ENCODE results near the gene ARHGAP10.

Gene ARHGAP10

GRCh38 chr4:148091896-148092295 is 360.0 kb downstream of the ARHGAP10 start:
- Histone ChIP-seq H3K4me1 (ENCODE audit: control insufficient read depth, insufficient read depth, low read length) (no peaks in the 10 kb centered on the region), H3K4me3 (ENCODE audit: insufficient read depth, low read depth, low read length) (no peak overlapping the region), H3K9me3 (ENCODE audit: control insufficient read depth, low read length) (no peaks in the 10 kb centered on the region), H3K27me3 (ENCODE audit: control insufficient read depth, insufficient read depth, low read length, poor library complexity, severe bottlenecking) (no peaks in the 10 kb centered on the region), H3K36me3 (ENCODE audit: control insufficient read depth, insufficient read depth, low read length) (no peaks in the 10 kb centered on the region), H3K27ac (ENCODE audit: insufficient read depth, low read depth, low read length, poor library complexity, severe bottlenecking) (no peak overlapping the region)
- WGBS, 2 experiments, result 83 to 85% methylated on average over 4 of the region's 4 CpGs

- no peak overlapping the region for H3K27ac ChIP-seq (ENCODE audit: insufficient read depth, low read depth, low read length, poor library complexity, severe bottlenecking)
- H3K27me3 ChIP-seq (ENCODE audit: control insufficient read depth, insufficient read depth, low read length, poor library complexity, severe bottlenecking), result no peaks in the 10 kb centered on the region
- no peaks in the 10 kb centered on the region for H3K4me1 ChIP-seq (ENCODE audit: control insufficient read depth, insufficient read depth, low read length)
- H3K9me3 ChIP-seq (ENCODE audit: control insufficient read depth, low read length), result no peaks in the 10 kb centered on the region
- no peaks in the 10 kb centered on the region for H3K36me3 ChIP-seq (ENCODE audit: control insufficient read depth, insufficient read depth, low read length)
- H3K4me3 ChIP-seq (ENCODE audit: insufficient read depth, low read depth, low read length), result no peak overlapping the region
- WGBS, 2 experiments, result 95% methylated on average over 11 of the region's 11 CpGs
Measured at GRCh38 chr4:148092316-148093014, 360.6 kb downstream of the ARHGAP10 start.

DNA sequence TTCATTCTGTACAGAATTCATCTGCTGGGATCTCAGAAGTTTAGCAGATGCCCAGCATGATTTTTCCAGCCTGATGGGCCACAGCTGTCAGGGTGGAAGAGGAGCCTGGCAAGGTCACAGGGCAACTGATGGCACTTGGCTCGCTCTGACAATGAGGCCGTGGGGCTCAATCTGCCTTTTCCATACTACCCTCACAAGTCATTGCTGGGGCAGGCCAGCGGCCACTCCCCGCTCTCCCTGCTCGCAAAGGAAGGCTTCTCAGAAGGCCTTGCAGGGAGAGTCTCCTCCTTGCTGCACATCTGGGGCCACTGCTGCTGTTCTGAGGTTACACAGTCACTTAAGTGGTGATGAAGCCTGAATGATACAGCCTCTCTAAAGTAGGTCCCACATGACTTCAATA is 361.2 kb downstream of the ARHGAP10 start:
- WGBS, 2 experiments, result 93 to 96% methylated on average over 5 of the region's 5 CpGs

DNA sequence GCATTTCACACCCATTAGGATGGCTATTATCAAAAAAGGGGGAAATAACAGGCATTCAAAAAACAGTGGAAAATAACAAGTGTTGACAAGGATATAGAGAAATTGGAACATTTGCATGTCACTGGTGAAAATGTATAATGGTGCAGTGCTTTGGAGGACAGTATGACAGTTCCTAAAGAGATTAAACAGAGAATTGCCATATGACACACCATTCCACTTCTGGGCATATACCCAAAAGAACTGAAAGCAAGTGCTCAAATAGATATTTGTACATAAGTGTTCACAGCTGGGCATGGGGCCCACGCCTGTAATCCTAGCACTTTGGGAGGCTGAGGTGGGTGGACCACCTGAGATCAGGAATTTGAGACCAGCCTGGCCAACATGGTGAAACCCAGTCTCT is 362.3 kb downstream of the ARHGAP10 start:
- Histone ChIP-seq H3K4me3 (ENCODE audit: insufficient read depth, low read depth, low read length) (no peak overlapping the region), H3K9me3 (ENCODE audit: control insufficient read depth, low read length) (no peaks in the 10 kb centered on the region), H3K36me3 (ENCODE audit: control insufficient read depth, insufficient read depth, low read length) (no peaks in the 10 kb centered on the region), H3K4me1 (ENCODE audit: control insufficient read depth, insufficient read depth, low read length) (no peaks in the 10 kb centered on the region), H3K27me3 (ENCODE audit: control insufficient read depth, insufficient read depth, low read length, poor library complexity, severe bottlenecking) (no peaks in the 10 kb centered on the region), H3K27ac (ENCODE audit: insufficient read depth, low read depth, low read length, poor library complexity, severe bottlenecking) (no peak overlapping the region)
- 85 to 97% methylated on average over 1 of the region's 1 CpG for WGBS, 2 experiments

More for the DNA sequence above, 361.2 kb downstream of the ARHGAP10 start:
- H3K27me3 ChIP-seq (ENCODE audit: control insufficient read depth, insufficient read depth, low read length, poor library complexity, severe bottlenecking), result no peaks in the 10 kb centered on the region
- H3K9me3 ChIP-seq (ENCODE audit: control insufficient read depth, low read length), result no peaks in the 10 kb centered on the region
- no peak overlapping the region for H3K27ac ChIP-seq (ENCODE audit: insufficient read depth, low read depth, low read length, poor library complexity, severe bottlenecking)
- H3K36me3 ChIP-seq (ENCODE audit: control insufficient read depth, insufficient read depth, low read length), result no peaks in the 10 kb centered on the region
- no peak overlapping the region for H3K4me3 ChIP-seq (ENCODE audit: insufficient read depth, low read depth, low read length)
- no peaks in the 10 kb centered on the region for H3K4me1 ChIP-seq (ENCODE audit: control insufficient read depth, insufficient read depth, low read length)

DNA sequence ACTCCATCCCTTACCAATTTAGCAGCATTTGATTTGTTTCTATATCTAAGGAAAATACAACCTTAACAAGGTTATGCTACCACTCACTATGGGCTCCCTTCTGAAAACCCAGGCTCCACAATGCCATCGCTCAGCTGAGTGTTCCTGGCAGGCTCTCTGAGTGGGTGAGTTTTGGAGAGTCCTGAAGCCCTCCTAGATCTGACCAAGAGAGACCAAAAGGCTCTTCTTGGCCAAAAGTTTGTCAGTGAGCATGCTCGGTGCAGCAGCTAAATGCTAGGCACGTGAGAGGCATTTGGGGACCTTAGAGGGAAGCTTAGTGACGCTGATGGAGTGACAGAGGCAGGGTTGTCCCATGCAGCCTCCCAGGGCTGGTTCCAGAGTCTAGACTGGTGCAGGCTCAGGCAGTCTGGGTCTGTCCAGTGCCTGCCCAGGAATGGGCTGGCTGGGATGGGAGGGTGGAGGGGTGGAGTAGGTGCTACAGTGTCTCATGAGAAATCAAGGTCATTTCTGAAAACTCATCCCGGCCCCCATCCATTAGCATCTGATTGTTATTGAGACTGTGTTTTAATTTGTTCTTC is 363.5 kb downstream of the ARHGAP10 start:
- no peaks in the 10 kb centered on the region for H3K4me1 ChIP-seq (ENCODE audit: control insufficient read depth, insufficient read depth, low read length)
- no peak overlapping the region for H3K27ac ChIP-seq (ENCODE audit: insufficient read depth, low read depth, low read length, poor library complexity, severe bottlenecking)
- no peak overlapping the region for H3K4me3 ChIP-seq (ENCODE audit: insufficient read depth, low read depth, low read length)
- WGBS, 2 experiments, result 91 to 93% methylated on average over 4 to 5 of the region's 5 CpGs
- no peaks in the 10 kb centered on the region for H3K9me3 ChIP-seq (ENCODE audit: control insufficient read depth, low read length)
- no peaks in the 10 kb centered on the region for H3K27me3 ChIP-seq (ENCODE audit: control insufficient read depth, insufficient read depth, low read length, poor library complexity, severe bottlenecking)
- H3K36me3 ChIP-seq (ENCODE audit: control insufficient read depth, insufficient read depth, low read length), result no peaks in the 10 kb centered on the region

GRCh38 chr4:148097801-148098200 is 365.9 kb downstream of the ARHGAP10 start:
- no peaks in the 10 kb centered on the region for H3K9me3 ChIP-seq (ENCODE audit: control insufficient read depth, low read length)
- WGBS, 2 experiments, result 75 to 77% methylated on average over 4 to 5 of the region's 5 CpGs
- H3K36me3 ChIP-seq (ENCODE audit: control insufficient read depth, insufficient read depth, low read length), result no peaks in the 10 kb centered on the region
- H3K4me3 ChIP-seq (ENCODE audit: insufficient read depth, low read depth, low read length), result no peak overlapping the region
- no peak overlapping the region for H3K27ac ChIP-seq (ENCODE audit: insufficient read depth, low read depth, low read length, poor library complexity, severe bottlenecking)
- no peaks in the 10 kb centered on the region for H3K27me3 ChIP-seq (ENCODE audit: control insufficient read depth, insufficient read depth, low read length, poor library complexity, severe bottlenecking)
- no peaks in the 10 kb centered on the region for H3K4me1 ChIP-seq (ENCODE audit: control insufficient read depth, insufficient read depth, low read length)

GRCh38 chr4:148101235-148101634 is 369.3 kb downstream of the ARHGAP10 start:
- Histone ChIP-seq H3K4me1 (ENCODE audit: control insufficient read depth, insufficient read depth, low read length) (no peaks in the 10 kb centered on the region), H3K9me3 (ENCODE audit: control insufficient read depth, low read length) (no peaks in the 10 kb centered on the region), H3K4me3 (ENCODE audit: insufficient read depth, low read depth, low read length) (no peak overlapping the region), H3K36me3 (ENCODE audit: control insufficient read depth, insufficient read depth, low read length) (no peaks in the 10 kb centered on the region), H3K27ac (ENCODE audit: insufficient read depth, low read depth, low read length, poor library complexity, severe bottlenecking) (no peak overlapping the region), H3K27me3 (ENCODE audit: control insufficient read depth, insufficient read depth, low read length, poor library complexity, severe bottlenecking) (no peaks in the 10 kb centered on the region)
- WGBS, 2 experiments, result 93 to 96% methylated on average over 3 of the region's 3 CpGs

GRCh38 chr4:148101790-148102189 is 369.9 kb downstream of the ARHGAP10 start:
- no peaks in the 10 kb centered on the region for H3K27me3 ChIP-seq (ENCODE audit: control insufficient read depth, insufficient read depth, low read length, poor library complexity, severe bottlenecking)
- 87% methylated on average over 4 of the region's 4 CpGs for WGBS, 2 experiments
- no peak overlapping the region for H3K4me3 ChIP-seq (ENCODE audit: insufficient read depth, low read depth, low read length)
- no peaks in the 10 kb centered on the region for H3K36me3 ChIP-seq (ENCODE audit: control insufficient read depth, insufficient read depth, low read length)
- no peaks in the 10 kb centered on the region for H3K4me1 ChIP-seq (ENCODE audit: control insufficient read depth, insufficient read depth, low read length)
- H3K27ac ChIP-seq (ENCODE audit: insufficient read depth, low read depth, low read length, poor library complexity, severe bottlenecking), result no peak overlapping the region
- no peaks in the 10 kb centered on the region for H3K9me3 ChIP-seq (ENCODE audit: control insufficient read depth, low read length)

DNA sequence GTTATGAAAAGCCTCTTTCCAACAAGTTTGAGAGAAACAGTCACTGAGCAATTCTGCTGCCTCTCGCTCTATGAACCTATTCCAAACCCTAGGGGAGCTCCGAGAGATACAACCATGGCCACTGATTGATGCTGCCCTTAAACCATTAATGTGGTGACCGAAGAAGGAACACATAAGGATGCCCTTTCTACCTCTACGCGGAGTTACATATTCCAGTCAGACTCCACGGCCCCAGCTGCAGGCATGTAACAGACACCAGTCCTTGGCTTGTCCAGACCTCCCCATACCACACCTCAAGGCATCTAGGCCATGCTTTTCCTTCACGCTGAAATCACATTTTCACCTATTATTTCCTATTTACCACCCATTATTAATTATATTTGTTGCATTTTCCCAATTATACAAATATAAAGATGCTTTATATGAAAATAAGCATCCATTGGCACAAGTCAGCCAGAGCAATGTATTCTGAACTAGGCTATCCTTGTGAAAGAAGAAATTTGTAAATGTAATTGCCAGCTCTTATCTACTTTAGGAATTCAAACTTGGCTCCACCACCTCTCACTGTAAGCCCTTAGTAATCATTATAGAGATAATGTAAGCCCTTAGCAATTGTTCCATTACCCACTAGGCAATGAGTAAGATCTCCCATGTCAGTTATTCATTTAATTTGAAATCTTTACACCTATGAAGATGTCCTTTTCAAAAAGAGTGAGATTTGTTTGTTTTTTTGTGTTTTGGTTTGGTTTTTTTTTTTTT is 371.9 kb downstream of the ARHGAP10 start:
- WGBS, 2 experiments, result 92 to 96% methylated on average over 7 of the region's 7 CpGs
- no peak overlapping the region for H3K27ac ChIP-seq (ENCODE audit: insufficient read depth, low read depth, low read length, poor library complexity, severe bottlenecking)
- H3K4me3 ChIP-seq (ENCODE audit: insufficient read depth, low read depth, low read length), result no peak overlapping the region
- no peaks in the 10 kb centered on the region for H3K9me3 ChIP-seq (ENCODE audit: control insufficient read depth, low read length)
- no peaks in the 10 kb centered on the region for H3K36me3 ChIP-seq (ENCODE audit: control insufficient read depth, insufficient read depth, low read length)
- no peaks in the 10 kb centered on the region for H3K27me3 ChIP-seq (ENCODE audit: control insufficient read depth, insufficient read depth, low read length, poor library complexity, severe bottlenecking)
- H3K4me1 ChIP-seq (ENCODE audit: control insufficient read depth, insufficient read depth, low read length), result no peaks in the 10 kb centered on the region

GRCh38 chr4:148108766-148109165 is 376.9 kb downstream of the ARHGAP10 start:
- no peaks in the 10 kb centered on the region for H3K27me3 ChIP-seq (ENCODE audit: control insufficient read depth, insufficient read depth, low read length, poor library complexity, severe bottlenecking)
- WGBS, 2 experiments, result 94% methylated on average over 7 of the region's 7 CpGs
- H3K9me3 ChIP-seq (ENCODE audit: control insufficient read depth, low read length), result no peaks in the 10 kb centered on the region
- H3K36me3 ChIP-seq (ENCODE audit: control insufficient read depth, insufficient read depth, low read length), result no peaks in the 10 kb centered on the region
- no peak overlapping the region for H3K4me3 ChIP-seq (ENCODE audit: insufficient read depth, low read depth, low read length)
- H3K27ac ChIP-seq (ENCODE audit: insufficient read depth, low read depth, low read length, poor library complexity, severe bottlenecking), result no peak overlapping the region
- H3K4me1 ChIP-seq (ENCODE audit: control insufficient read depth, insufficient read depth, low read length), result no peaks in the 10 kb centered on the region

Data from ectodermal cell (in vitro differentiated cells).